AG04450 (cell line): ENCODE data around the gene GIPC1. TPM values are rescaled to one million over a fixed set of nuclear protein-coding genes. Genes with fewer than 3 reads are reported as not detected.

ENCODE experiments used
- CTCF ChIA-PET: fragments of 300-600, 350-600 bp; formaldehyde crosslinking; extraction: SDS; loops from one replicate; lab custom pipeline; 2022; ENCODE audit warnings: antibody characterized with exemption, inconsistent platforms; lab: Charles Lee
- POLR2A ChIA-PET: fragments of 350-600 bp; formaldehyde crosslinking; extraction: SDS; loops from one replicate; lab custom pipeline; 2021; ENCODE audit warnings: antibody characterized with exemption, inconsistent platforms; lab: Yijun Ruan, JAX
- DNase-seq: peaks from one replicate; pipeline ENCODE4 v3.0.0-alpha.2; 2011; ENCODE audit warnings: low read depth, low spot score
- H3K27ac ChIP-seq: one replicate; pipeline ENCODE4 v1.5.1; 2012; ENCODE audit warnings: low read depth, low read length, control low read depth
- H3K27me3 ChIP-seq: one replicate; pipeline ENCODE4 v1.6.0; 2012; ENCODE audit warnings: low read length; ENCODE audit not compliant: control insufficient read depth, insufficient read depth
- H3K4me3 ChIP-seq: 2 replicates; pipeline ENCODE4 v1.5.1; 2011; ENCODE audit warnings: mild to moderate bottlenecking, low read depth, low read length, control low read depth
- H3K9me3 ChIP-seq: 2 replicates; pipeline ENCODE4 v1.5.1; 2012; ENCODE audit warnings: low read length; ENCODE audit not compliant: control insufficient read depth, insufficient read depth
- CTCF ChIP-seq: IDR thresholded peaks from 2 replicates; pipeline ENCODE4 v1.5.1; 2011; ENCODE audit warnings: low read depth, low read length, control low read depth, inconsistent platforms
- polyA plus RNA-seq: library from polyadenylated mRNA; depleted of rRNA; stranded (reverse); fragments of >200 nt; gene quantifications from 2 replicates; pipeline ENCODE4 v1.2.3, GENCODE V29; 2011

Gene GIPC1
- polyA plus RNA-seq, 1 experiment = 47.4 TPM

DNA sequence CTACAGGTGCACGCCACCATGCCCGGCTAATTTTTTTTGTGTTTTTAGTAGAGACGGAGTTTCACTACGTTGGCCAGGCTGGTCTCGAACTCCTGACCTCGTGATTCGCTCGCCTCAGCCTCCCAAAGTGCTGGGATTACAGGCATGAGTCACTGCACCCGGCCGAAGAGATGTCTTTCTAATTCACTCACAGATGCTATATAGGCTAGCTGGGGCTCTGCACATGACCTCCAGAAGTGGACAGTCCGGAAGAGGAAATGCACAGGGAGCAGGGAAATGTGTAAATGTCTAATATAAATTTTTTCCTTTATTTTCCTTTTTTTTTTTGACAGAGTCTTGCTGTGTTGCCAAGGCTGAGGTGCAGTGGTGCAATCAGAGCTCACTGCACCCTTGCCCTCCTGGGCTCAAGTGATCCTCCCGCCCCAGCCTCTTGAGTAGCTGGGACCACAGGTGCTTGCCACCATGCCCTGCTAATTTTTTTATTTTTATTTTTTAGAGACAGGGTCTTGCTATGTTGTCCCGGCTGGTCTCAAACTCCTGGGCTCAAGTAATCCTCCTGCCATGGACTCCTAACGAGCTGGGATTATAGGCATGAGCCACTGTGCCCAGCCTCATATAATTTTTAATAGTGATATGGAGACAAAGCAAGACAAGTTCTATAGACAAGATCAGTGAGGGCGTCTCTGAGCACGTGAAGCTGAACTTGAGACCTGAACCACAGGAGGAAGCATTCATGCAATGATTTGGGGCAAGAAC is 8.4 kb downstream of the GIPC1 start:
- Histone ChIP-seq H3K27me3 (no peaks in the 10 kb centered on the region), H3K27ac (no peak overlapping the region), H3K4me3 (no peak overlapping the region), H3K9me3 (no peaks in the 10 kb centered on the region; the same call in 1 of the 2 replicates)
- POLR2A ChIA-PET = interaction anchor here (0.7 kb wide), 1 partner anchor 20 kb away, joined by 5 read pairs; no protein-coding TSS in a partner anchor
- DNase-seq = no peak
- CTCF ChIA-PET = interaction anchor here (1.3 to 4.0 kb wide), 2 partner anchors 8 to 351 kb away, joined by 4 to 32 read pairs; partner anchors contain the start of gene ASF1B
- no peak for TF ChIP-seq CTCF

GRCh38 chr19:14482172-14482941 is 13.6 kb downstream of the GIPC1 start:
- POLR2A ChIA-PET = no interaction called here
- TF ChIP-seq CTCF = no peak
- H3K27ac ChIP-seq = no peak overlapping the region
- no peak overlapping the region for H3K4me3 ChIP-seq
- no peak for DNase-seq
- no peaks in the 10 kb centered on the region for H3K27me3 ChIP-seq
- CTCF ChIA-PET = interaction anchor here (3.7 kb wide), 1 partner anchor 10 kb away, joined by 22 read pairs; no protein-coding TSS in a partner anchor
- no peaks in the 10 kb centered on the region; the same call in 1 of the 2 replicates for H3K9me3 ChIP-seq

- DNase-seq = peak; percentile 29
- Histone ChIP-seq H3K27me3 (no peaks in the 10 kb centered on the region), H3K4me3 (no peak overlapping the region), H3K9me3 (no peaks in the 10 kb centered on the region; the same call in 1 of the 2 replicates), H3K27ac (peak overlapping the region; percentile 61)
- POLR2A ChIA-PET = interaction anchor here (0.5 to 1.3 kb wide), 4 partner anchors 14 to 38 kb away, joined by 3 to 4 read pairs (median 4); partner anchors contain the start of genes DNAJB1 and GIPC1
- TF ChIP-seq CTCF = peak; percentile 28; the same call in 1 of the 2 replicates
- CTCF ChIA-PET = interaction anchor here (0.6 to 3.7 kb wide), 21 partner anchors 8 to 618 kb away, joined by 3 to 32 read pairs (median 6); partner anchors contain the start of genes ASF1B, GIPC1 and PKN1
Observed at GRCh38 chr19:14480700-14481079, 15.2 kb downstream of the GIPC1 start.

- ChIA-PET POLR2A (interaction anchor here (0.5 to 1.3 kb wide), 4 partner anchors 15 to 38 kb away, joined by 3 to 4 read pairs (median 4); partner anchors contain the start of genes DNAJB1 and GIPC1), CTCF (interaction anchor here (0.6 to 3.7 kb wide), 22 partner anchors 8 to 618 kb away, joined by 3 to 32 read pairs (median 5); partner anchors contain the start of genes ASF1B, DDX39A, GIPC1 and PKN1)
- H3K27me3 ChIP-seq = no peaks in the 10 kb centered on the region
- no peak overlapping the region for H3K4me3 ChIP-seq
- H3K27ac ChIP-seq = peak overlapping the region; percentile 61
- DNase-seq = no peak
- no peaks in the 10 kb centered on the region; the same call in 1 of the 2 replicates for H3K9me3 ChIP-seq
- peak; percentile 82 for TF ChIP-seq CTCF
Observed at GRCh38 chr19:14479975-14480699, 15.8 kb downstream of the GIPC1 start.
